ENCODE data around the gene MAP4K3. TPM values are rescaled to one million over a fixed set of nuclear protein-coding genes. Genes with fewer than 3 reads are reported as not detected.

MAP4K3 gene
- total and polyA plus RNA-seq, 10 of the 15 experiments (the other 5 are each of a cell fraction or from before 2014, with no cell fraction given) = 0.04 to 0.95 (median 0.21) TPM; not detected in 1

- SMC1A ChIA-PET (ENCODE audit: uncharacterized antibody, unreplicated experiment) = no interaction called here
- in situ Hi-C loops (cut with MboI) = no loop called here
- no peak for FAIRE-seq
These were observed 155.7 kb downstream of the MAP4K3 start for GRCh38 chr2:39281391-39281790.

More at GRCh38 chr2:39281391-39281790, 155.7 kb downstream of the MAP4K3 start:
- ChIA-PET POLR2A (interaction anchor here (0.7 kb wide), 1 partner anchor 77 kb away, joined by 3 read pairs; no protein-coding TSS in a partner anchor), RAD21 (ENCODE audit: unreplicated experiment) (interaction anchor here (0.6 kb wide), 1 partner anchor 293 kb away, joined by 3 read pairs; no protein-coding TSS in a partner anchor), CTCF (interaction anchor here (1.3 kb wide), 1 partner anchor 51 kb away, joined by 3 read pairs; no protein-coding TSS in a partner anchor)
- no peak overlapping the region for H3K4me3 ChIP-seq
- H3K36me3 ChIP-seq (ENCODE audit: control insufficient read depth in 2 of 2, insufficient read depth in 2 of 2, low read length in 1 of 2) = peaks cover 0 to 4% of the 10 kb centered on the region in 2 experiments; a peak in 1 of 4 replicates
- DNase-seq (ENCODE audit: low read depth, low spot score) (no peak), ATAC-seq (no peak)
- intact Hi-C loops (cut with micrococcal nuclease; ENCODE audit: unreplicated experiment) = no loop called here
- no peaks in the 10 kb centered on the region for H3K27me3 ChIP-seq (replicated peaks in 1 of 2; ENCODE audit: control insufficient read depth in 2 of 2, insufficient read depth in 2 of 2, low read length in 1 of 2)
- no peak for TF ChIP-seq TARDBP (IDR thresholded peaks at IDR 0.05; ENCODE audit: borderline replicate concordance)
- TF ChIP-seq NR2C1 (IDR thresholded peaks at IDR 0.05) = no peak
- no peak for TF ChIP-seq RCOR1 (conservative IDR thresholded peaks at IDR 0.05; ENCODE audit: low read depth, low read length)
- TF ChIP-seq KLF5 (IDR thresholded peaks at IDR 0.05; ENCODE audit: partially characterized antibody) = no peak
- TF ChIP-seq, protein P1, sequence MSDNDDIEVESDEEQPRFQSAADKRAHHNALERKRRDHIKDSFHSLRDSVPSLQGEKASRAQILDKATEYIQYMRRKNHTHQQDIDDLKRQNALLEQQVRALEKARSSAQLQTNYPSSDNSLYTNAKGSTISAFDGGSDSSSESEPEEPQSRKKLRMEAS (IDR thresholded peaks at IDR 0.05; ENCODE audit: low read depth, low read length) = no peak
- TF ChIP-seq, protein P2, sequence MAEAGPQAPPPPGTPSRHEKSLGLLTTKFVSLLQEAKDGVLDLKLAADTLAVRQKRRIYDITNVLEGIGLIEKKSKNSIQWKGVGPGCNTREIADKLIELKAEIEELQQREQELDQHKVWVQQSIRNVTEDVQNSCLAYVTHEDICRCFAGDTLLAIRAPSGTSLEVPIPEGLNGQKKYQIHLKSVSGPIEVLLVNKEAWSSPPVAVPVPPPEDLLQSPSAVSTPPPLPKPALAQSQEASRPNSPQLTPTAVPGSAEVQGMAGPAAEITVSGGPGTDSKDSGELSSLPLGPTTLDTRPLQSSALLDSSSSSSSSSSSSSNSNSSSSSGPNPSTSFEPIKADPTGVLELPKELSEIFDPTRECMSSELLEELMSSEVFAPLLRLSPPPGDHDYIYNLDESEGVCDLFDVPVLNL (IDR thresholded peaks at IDR 0.05; ENCODE audit: low read depth, low read length) = no peak
- TF ChIP-seq BCL11A (IDR thresholded peaks at IDR 0.05; ENCODE audit: low read depth, low read length) = no peak
- no peak for TF ChIP-seq NRF1 (conservative IDR thresholded peaks at IDR 0.05; ENCODE audit: low read depth, low read length)
- TF ChIP-seq FOXK2 (IDR thresholded peaks at IDR 0.05) = no peak
- TF ChIP-seq STAT3 (IDR thresholded peaks at IDR 0.05; ENCODE audit: low read depth, low read length) = no peak
- TF ChIP-seq REST (IDR thresholded peaks at IDR 0.05; ENCODE audit: low read depth, low read length) = no peak
- no peak for TF ChIP-seq NFYA (IDR thresholded peaks at IDR 0.05; ENCODE audit: borderline replicate concordance, low read depth, low read length)
- no peak for TF ChIP-seq CHD1 (IDR thresholded peaks at IDR 0.05; ENCODE audit: low read depth, low read length)
- H3K79me2 ChIP-seq (ENCODE audit: control insufficient read depth, insufficient read depth, low read length) = no peaks in the 10 kb centered on the region
- H4K20me1 ChIP-seq (ENCODE audit: control insufficient read depth, insufficient read depth) = no peaks in the 10 kb centered on the region
- H3K4me2 ChIP-seq (ENCODE audit: control insufficient read depth, insufficient read depth) = no peak overlapping the region
- H3K27ac ChIP-seq (ENCODE audit: control insufficient read depth, insufficient read depth) = no peak overlapping the region
- WGBS (ENCODE audit: insufficient coverage, insufficient replicate concordance, low lambda C conversion rate, missing lambda C conversion rate) = 67% methylated on average over 3 of the region's 3 CpGs
- H3K4me1 ChIP-seq (ENCODE audit: control insufficient read depth, insufficient read depth, low read length) = no peaks in the 10 kb centered on the region
- no peak overlapping the region for H2AFZ ChIP-seq (ENCODE audit: control insufficient read depth, low read depth, low read length)
- no peak overlapping the region for H3K9ac ChIP-seq (ENCODE audit: control insufficient read depth, insufficient read depth, low read length)
- no peaks in the 10 kb centered on the region for H3K9me3 ChIP-seq (replicated peaks; ENCODE audit: control insufficient read depth, insufficient read depth, low read length)
- BruUV-seq (replicated peaks) = no TSS peak
